ENCODE measurements around the gene TMEFF2.

- TF ChIP-seq, protein P1, sequence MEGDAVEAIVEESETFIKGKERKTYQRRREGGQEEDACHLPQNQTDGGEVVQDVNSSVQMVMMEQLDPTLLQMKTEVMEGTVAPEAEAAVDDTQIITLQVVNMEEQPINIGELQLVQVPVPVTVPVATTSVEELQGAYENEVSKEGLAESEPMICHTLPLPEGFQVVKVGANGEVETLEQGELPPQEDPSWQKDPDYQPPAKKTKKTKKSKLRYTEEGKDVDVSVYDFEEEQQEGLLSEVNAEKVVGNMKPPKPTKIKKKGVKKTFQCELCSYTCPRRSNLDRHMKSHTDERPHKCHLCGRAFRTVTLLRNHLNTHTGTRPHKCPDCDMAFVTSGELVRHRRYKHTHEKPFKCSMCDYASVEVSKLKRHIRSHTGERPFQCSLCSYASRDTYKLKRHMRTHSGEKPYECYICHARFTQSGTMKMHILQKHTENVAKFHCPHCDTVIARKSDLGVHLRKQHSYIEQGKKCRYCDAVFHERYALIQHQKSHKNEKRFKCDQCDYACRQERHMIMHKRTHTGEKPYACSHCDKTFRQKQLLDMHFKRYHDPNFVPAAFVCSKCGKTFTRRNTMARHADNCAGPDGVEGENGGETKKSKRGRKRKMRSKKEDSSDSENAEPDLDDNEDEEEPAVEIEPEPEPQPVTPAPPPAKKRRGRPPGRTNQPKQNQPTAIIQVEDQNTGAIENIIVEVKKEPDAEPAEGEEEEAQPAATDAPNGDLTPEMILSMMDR (IDR thresholded peaks at IDR 0.05; ENCODE audit: insufficient read depth, low read length, poor library complexity, severe bottlenecking) = no peak
- TF ChIP-seq EZH2phosphoT487 (conservative IDR thresholded peaks at IDR 0.05; ENCODE audit: low read length) = no peak
Observed at GRCh38 chr2:192157776-192158175, 37.0 kb downstream of the TMEFF2 start.

Measured in SU-DHL-6 (cell line).